Activated naive CD4-positive, alpha-beta T cell treated with anti-CD3 and anti-CD28 coated beads, Interleukin-2, amount 50 U/mL, for 16 hours (primary cell): ENCODE measurements around the gene FIGN.

Source experiments
- DNase-seq: peaks from one replicate; pipeline ENCODE4 v3.0.0-alpha.2; 2020

FIGN gene

GRCh38 chr2:163735685-163736432 lies at the start of gene FIGN:
Gene FIGN (minus strand): TSS chr2:163736008. CDS start chr2:163734927, 1,081 bp downstream.
- DNase-seq, result no peak

GRCh38 chr2:163785162-163785561 lies 49.4 kb upstream of the FIGN start:
- no peak for DNase-seq

GRCh38 chr2:163779970-163780597 lies 44.3 kb upstream of the FIGN start:
- DNase-seq, result no peak

- no peak for DNase-seq
These were observed 42.4 kb upstream of the FIGN start for GRCh38 chr2:163778045-163778781.

GRCh38 chr2:163775304-163775703 lies 39.5 kb upstream of the FIGN start:
- DNase-seq, result no peak

- no peak for DNase-seq
These were observed 39.1 kb upstream of the FIGN start for GRCh38 chr2:163774862-163775261.

GRCh38 chr2:163773276-163773675 lies 37.5 kb upstream of the FIGN start:
- no peak for DNase-seq

- no peak for DNase-seq
These were observed 35.8 kb upstream of the FIGN start for GRCh38 chr2:163771596-163771995.

- no peak for DNase-seq
These were observed 33.3 kb upstream of the FIGN start for GRCh38 chr2:163768881-163769695.

- no peak for DNase-seq
These were observed 31.3 kb upstream of the FIGN start for GRCh38 chr2:163767097-163767496.

- no peak for DNase-seq
These were observed 28.8 kb upstream of the FIGN start for GRCh38 chr2:163764566-163764965.

GRCh38 chr2:163759013-163759412 lies 23.2 kb upstream of the FIGN start:
- DNase-seq, result no peak

GRCh38 chr2:163757814-163758213 lies 22.0 kb upstream of the FIGN start:
- no peak for DNase-seq

GRCh38 chr2:163756588-163756987 lies 20.8 kb upstream of the FIGN start:
- no peak for DNase-seq

GRCh38 chr2:163755366-163755765 lies 19.6 kb upstream of the FIGN start:
- no peak for DNase-seq

- DNase-seq, result no peak
These were observed 17.9 kb upstream of the FIGN start for GRCh38 chr2:163753726-163754125.

- DNase-seq, result no peak
These were observed 16.5 kb upstream of the FIGN start for GRCh38 chr2:163752267-163752666.

GRCh38 chr2:163751696-163752095 lies 15.9 kb upstream of the FIGN start:
- no peak for DNase-seq

GRCh38 chr2:163748420-163748819 lies 12.6 kb upstream of the FIGN start:
- no peak for DNase-seq

GRCh38 chr2:163741435-163741834 lies 5.6 kb upstream of the FIGN start:
- no peak for DNase-seq

- DNase-seq, result no peak
These were observed 1.8 kb upstream of the FIGN start for GRCh38 chr2:163737563-163737962.

GRCh38 chr2:163737190-163737439 lies 1.3 kb upstream of the FIGN start:
- DNase-seq, result no peak

- no peak for DNase-seq
These were observed 803 bp upstream of the FIGN start for GRCh38 chr2:163736433-163737189.
